Activated T-cell treated with anti-CD3 and anti-CD28 coated beads, Interleukin-2, amount 50 U/mL, for 4 hours (primary cell): ENCODE results near the gene CTLA4. TPM values are rescaled to one million over a fixed set of nuclear protein-coding genes. Genes with fewer than 3 reads are reported as not detected.

Experiments
- ATAC-seq, 2 donors: fragments of 200-7000 bp; cut with Tn5 transposase; one replicate each; pipeline ENCODE4 v1.10.0; 2021
- DNase-seq: peaks from one replicate; pipeline ENCODE4 v3.0.0-alpha.2; 2020
- H3K27me3 Mint-ChIP-seq: one replicate; pipeline ENCODE4 v1.8.0; 2021; ENCODE audit warnings: low read depth, mixed read lengths
- H3K36me3 Mint-ChIP-seq: one replicate; pipeline ENCODE4 v1.8.0; 2022; ENCODE audit warnings: mixed read lengths; ENCODE audit not compliant: insufficient read depth
- H3K4me1 Mint-ChIP-seq: one replicate; pipeline ENCODE4 v1.8.0; 2021; ENCODE audit warnings: low read depth, mixed read lengths
- H3K4me3 Mint-ChIP-seq: one replicate; pipeline ENCODE4 v1.8.0; 2021; ENCODE audit warnings: mild to moderate bottlenecking, moderate library complexity, mixed read lengths
- H3K9me3 Mint-ChIP-seq: one replicate; pipeline ENCODE4 v1.8.0; 2021; ENCODE audit warnings: mixed read lengths
- total RNA-seq, 3 donors: library from RNA; stranded (reverse); gene quantifications; one replicate each; pipeline ENCODE4 v1.2.1, GENCODE V29; 2021

CTLA4 gene
- total RNA-seq, 3 donors from 2014 or later, result 221 to 307 (median 278) TPM

DNA sequence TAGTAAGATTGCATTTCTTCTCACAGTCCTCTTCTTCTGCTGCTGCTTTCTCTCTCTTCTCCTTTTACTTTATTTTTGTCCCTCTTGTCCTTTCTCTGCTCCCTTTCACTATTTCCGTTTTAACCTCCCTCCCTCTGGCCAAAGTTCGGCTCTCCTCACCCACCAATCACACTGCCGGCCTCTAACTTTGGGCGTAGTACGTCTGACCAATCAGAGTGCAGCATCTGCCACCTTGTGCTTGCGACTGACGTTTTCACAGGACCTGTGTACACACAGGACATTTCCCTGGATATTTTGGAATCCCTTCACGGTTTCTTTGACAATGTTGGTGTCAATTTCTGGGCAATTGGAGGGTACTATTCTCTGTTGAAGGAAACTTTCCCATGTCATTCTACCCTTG, 46.4 kb downstream of the CTLA4 start:
- Mint-ChIP-seq H3K4me3 (no peak overlapping the region), H3K9me3 (no peaks in the 10 kb centered on the region)
- no peak for ATAC-seq

GRCh38 chr2:203914546-203915182, 47.1 kb downstream of the CTLA4 start:
- DNase-seq (no peak), ATAC-seq (peak in 1 of 2 donors; percentile 53)
- Mint-ChIP-seq H3K27me3 (no peaks in the 10 kb centered on the region), H3K4me1 (peaks cover 31% of the 10 kb centered on the region), H3K9me3 (no peaks in the 10 kb centered on the region), H3K36me3 (no peaks in the 10 kb centered on the region), H3K4me3 (no peak overlapping the region)

More for the DNA sequence above, 46.4 kb downstream of the CTLA4 start:
- no peaks in the 10 kb centered on the region for H3K27me3 Mint-ChIP-seq
- DNase-seq, result no peak
- peaks cover 38% of the 10 kb centered on the region for H3K4me1 Mint-ChIP-seq
- H3K36me3 Mint-ChIP-seq, result no peaks in the 10 kb centered on the region

DNA sequence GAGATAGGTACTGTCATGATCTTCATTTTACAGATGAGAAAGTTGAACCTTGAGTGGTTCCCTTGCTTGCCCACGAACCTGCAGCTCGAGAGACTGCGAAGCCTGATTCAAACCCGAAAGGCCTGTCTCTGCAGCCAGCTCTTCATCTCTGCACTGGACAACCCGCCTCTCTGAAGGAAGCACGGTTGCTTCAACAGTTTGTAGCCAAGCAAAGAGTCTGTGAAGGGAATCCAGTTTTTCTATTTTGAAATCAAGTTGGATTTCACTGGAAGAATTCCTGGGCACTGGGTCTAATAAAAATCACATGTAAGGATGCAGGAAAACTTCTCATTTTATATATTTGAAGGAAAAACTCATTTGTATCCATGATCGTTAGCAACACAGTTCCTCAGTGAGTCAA, 47.7 kb downstream of the CTLA4 start:
- no peaks in the 10 kb centered on the region for H3K9me3 Mint-ChIP-seq
- no peaks in the 10 kb centered on the region for H3K36me3 Mint-ChIP-seq
- DNase-seq (no peak), ATAC-seq (no peak)
- no peak overlapping the region for H3K4me3 Mint-ChIP-seq
- H3K4me1 Mint-ChIP-seq, result peaks cover 26% of the 10 kb centered on the region
- H3K27me3 Mint-ChIP-seq, result no peaks in the 10 kb centered on the region

DNA sequence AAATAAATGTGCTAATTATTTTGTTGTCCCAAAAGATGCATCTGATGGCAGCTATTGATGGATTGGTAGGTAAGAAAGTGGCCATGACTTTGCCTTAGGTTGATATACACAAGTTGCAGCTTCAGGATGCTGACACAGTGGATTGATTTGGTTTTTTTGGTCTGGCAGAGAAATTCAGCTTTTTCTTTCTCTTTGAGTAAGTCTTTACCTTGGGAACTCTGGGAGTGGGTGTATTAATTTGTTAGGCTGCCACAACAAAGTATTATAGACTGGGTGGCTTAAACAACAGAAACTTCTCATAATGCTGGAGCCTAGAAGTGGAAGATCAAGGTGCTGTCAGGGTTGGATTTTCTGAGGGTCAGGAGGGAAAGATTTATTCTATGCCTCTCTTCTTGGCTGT, 49.2 kb downstream of the CTLA4 start:
- Mint-ChIP-seq H3K9me3 (no peaks in the 10 kb centered on the region), H3K4me1 (peaks cover 25% of the 10 kb centered on the region), H3K27me3 (no peaks in the 10 kb centered on the region), H3K4me3 (no peak overlapping the region), H3K36me3 (no peaks in the 10 kb centered on the region)
- DNase-seq, result no peak
- ATAC-seq, result no peak

- no peak for DNase-seq
- H3K9me3 Mint-ChIP-seq, result no peaks in the 10 kb centered on the region
- no peaks in the 10 kb centered on the region for H3K36me3 Mint-ChIP-seq
- H3K4me1 Mint-ChIP-seq, result peaks cover 25% of the 10 kb centered on the region
- no peak for ATAC-seq
- H3K27me3 Mint-ChIP-seq, result no peaks in the 10 kb centered on the region
- no peak overlapping the region for H3K4me3 Mint-ChIP-seq
Measured at GRCh38 chr2:203918264-203918663, 50.7 kb downstream of the CTLA4 start.

DNA sequence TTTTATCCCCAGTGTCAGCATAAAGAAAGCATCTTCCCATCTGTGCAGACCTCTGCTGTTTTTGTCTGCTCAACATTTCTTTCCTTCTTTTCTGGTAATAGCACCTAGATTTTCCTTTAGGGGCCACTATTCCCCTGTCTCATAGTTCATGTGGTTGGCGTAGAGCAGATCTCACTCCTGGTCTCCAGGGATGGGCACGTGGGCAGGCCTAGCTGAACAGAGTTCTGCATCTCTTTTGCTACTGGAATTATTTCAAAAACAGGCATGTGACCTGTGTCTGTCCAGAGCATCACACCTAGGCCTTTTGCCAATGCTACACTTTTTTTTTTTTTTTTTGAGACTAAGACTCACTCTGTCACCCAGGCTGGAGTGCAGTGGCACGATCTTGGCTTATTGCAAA, 51.3 kb downstream of the CTLA4 start:
- Mint-ChIP-seq H3K4me1 (peaks cover 24% of the 10 kb centered on the region), H3K4me3 (no peak overlapping the region), H3K36me3 (no peaks in the 10 kb centered on the region), H3K9me3 (no peaks in the 10 kb centered on the region), H3K27me3 (no peaks in the 10 kb centered on the region)
- ATAC-seq (no peak), DNase-seq (no peak)

Other genes with a start within 250 kb of the CTLA4 start
- gene CD28, start 161.1 kb upstream of the CTLA4 start, total RNA-seq, result 100 to 1,000 TPM in 2 of 3 donors, 10 to 100 TPM in 1; 78.3 to 124 (median 124) TPM
- gene ICOS, start 69.0 kb downstream of the CTLA4 start, total RNA-seq, result 100 to 1,000 TPM; 161 to 213 (median 177) TPM